H1 (cell line): Measurements from ENCODE around the gene COL9A2.

ENCODE experiments used
- CHD2 ChIP-seq: IDR thresholded peaks from 2 replicates; pipeline ENCODE4 v1.6.1; 2012; ENCODE audit warnings: low read length, improper control_type of control experiment
- EP300 ChIP-seq, 2 experiments: IDR thresholded peaks; 1 replicate in 1 of 2; 2 replicates in 1 of 2; pipeline ENCODE4 v1.6.1; 2011 to 2012; ENCODE audit warnings: low read depth in 2 of 2, low read length in 2 of 2, mild to moderate bottlenecking in 2 of 2, borderline replicate concordance in 1 of 2, inconsistent platforms in 1 of 2, moderate library complexity in 1 of 2
- EZH2 ChIP-seq: fragments of 200-600 bp; sonication (generic); IDR thresholded peaks from 2 replicates; pipeline ENCODE4 v1.7.1; 2012; ENCODE audit warnings: low read depth, mild to moderate bottlenecking, moderate library complexity, low read length, inconsistent platforms; ENCODE audit not compliant: severe bottlenecking
- HDAC6 ChIP-seq: IDR thresholded peaks from one replicate; pipeline ENCODE4 v1.7.1; 2012; ENCODE audit warnings: low read depth, mild to moderate bottlenecking, inconsistent platforms, low read length, moderate library complexity
- JUND ChIP-seq: IDR thresholded peaks from 2 replicates; pipeline ENCODE4 v1.6.1; 2011; ENCODE audit warnings: mild to moderate bottlenecking, improper control_type of control experiment, low read length
- NANOG ChIP-seq: IDR thresholded peaks from 2 replicates; pipeline ENCODE4 v1.6.1; 2011; ENCODE audit warnings: low read length, low read depth, mild to moderate bottlenecking, inconsistent platforms; ENCODE audit not compliant: insufficient read depth, poor library complexity, severe bottlenecking
- POLR2A ChIP-seq, 2 experiments: IDR thresholded peaks; 1 replicate in 1 of 2; 2 replicates in 1 of 2; pipeline ENCODE4 v1.6.1; 2011; ENCODE audit warnings: low read depth in 2 of 2, low read length in 2 of 2, mild to moderate bottlenecking in 2 of 2; ENCODE audit errors: control extremely low read depth in 1 of 2
- TBP ChIP-seq: IDR thresholded peaks from 2 replicates; pipeline ENCODE4 v1.6.1; 2011; ENCODE audit warnings: low read depth, low read length, improper control_type of control experiment
- TF ChIP-seq, protein P1 (sequence below), 3 experiments: IDR thresholded peaks; 1 replicate in 2 of 3; 2 replicates in 1 of 3; pipeline versions ENCODE4 v1.5.1 to v1.6.1; 2011; ENCODE audit warnings: low read length in 3 of 3, mild to moderate bottlenecking in 3 of 3, inconsistent platforms in 2 of 3, low read depth in 1 of 3, moderate library complexity in 1 of 3; ENCODE audit not compliant: insufficient read depth in 1 of 3; ENCODE audit errors: control extremely low read depth in 1 of 3
- TF ChIP-seq, protein P2 (sequence below): IDR thresholded peaks from 2 replicates; pipeline ENCODE4 v1.6.1; 2012; ENCODE audit warnings: low read length, inconsistent platforms

DNA sequence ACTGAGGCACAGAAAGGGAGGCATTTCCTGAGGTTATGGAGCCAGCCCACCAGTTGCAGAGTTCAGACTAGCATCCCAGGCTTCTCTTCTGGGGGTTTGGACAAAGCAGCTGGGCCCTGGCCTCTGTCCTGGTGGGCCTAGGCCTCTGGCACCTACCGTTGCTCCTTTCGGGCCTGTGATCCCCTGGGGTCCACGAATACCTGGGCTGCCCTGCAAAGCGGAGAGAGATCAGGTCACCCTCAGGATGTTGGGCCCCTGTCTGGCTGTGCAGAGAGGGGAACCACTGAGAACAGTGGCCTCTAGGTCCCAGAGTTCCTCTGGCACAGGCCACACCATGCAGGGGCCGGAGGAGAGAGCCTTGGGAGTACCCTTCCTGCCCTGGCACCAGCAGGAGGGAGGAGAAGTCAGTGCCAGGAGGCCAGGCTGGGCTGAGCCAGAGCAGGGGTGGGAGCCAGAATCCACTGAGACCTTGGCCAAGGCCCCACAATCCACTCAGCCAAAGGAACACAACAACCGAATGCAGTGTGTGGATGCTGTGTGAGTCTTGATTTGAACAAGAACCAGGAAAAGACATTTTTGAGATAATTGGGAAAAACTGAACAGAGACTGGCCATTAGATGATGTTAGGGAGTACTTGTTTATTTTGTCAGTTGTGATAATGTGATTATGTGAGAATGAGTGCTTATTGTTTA is 8.9 kb downstream of the COL9A2 start:
- TF ChIP-seq TBP (no peak), JUND (no peak), HDAC6 (no peak), EZH2 (no peak), POLR2A (IDR thresholded peaks at IDR 0.05; ENCODE audit: control extremely low read depth in 1 of 2, low read depth in 2 of 2, low read length in 2 of 2) (no peak), EP300 (IDR thresholded peaks at IDR 0.05; ENCODE audit: borderline replicate concordance in 1 of 2, low read depth in 2 of 2, low read length in 2 of 2) (no peak), NANOG (no peak), CHD2 (no peak)
- TF ChIP-seq, protein P1, sequence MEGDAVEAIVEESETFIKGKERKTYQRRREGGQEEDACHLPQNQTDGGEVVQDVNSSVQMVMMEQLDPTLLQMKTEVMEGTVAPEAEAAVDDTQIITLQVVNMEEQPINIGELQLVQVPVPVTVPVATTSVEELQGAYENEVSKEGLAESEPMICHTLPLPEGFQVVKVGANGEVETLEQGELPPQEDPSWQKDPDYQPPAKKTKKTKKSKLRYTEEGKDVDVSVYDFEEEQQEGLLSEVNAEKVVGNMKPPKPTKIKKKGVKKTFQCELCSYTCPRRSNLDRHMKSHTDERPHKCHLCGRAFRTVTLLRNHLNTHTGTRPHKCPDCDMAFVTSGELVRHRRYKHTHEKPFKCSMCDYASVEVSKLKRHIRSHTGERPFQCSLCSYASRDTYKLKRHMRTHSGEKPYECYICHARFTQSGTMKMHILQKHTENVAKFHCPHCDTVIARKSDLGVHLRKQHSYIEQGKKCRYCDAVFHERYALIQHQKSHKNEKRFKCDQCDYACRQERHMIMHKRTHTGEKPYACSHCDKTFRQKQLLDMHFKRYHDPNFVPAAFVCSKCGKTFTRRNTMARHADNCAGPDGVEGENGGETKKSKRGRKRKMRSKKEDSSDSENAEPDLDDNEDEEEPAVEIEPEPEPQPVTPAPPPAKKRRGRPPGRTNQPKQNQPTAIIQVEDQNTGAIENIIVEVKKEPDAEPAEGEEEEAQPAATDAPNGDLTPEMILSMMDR (IDR thresholded peaks at IDR 0.05; ENCODE audit: control extremely low read depth in 1 of 3, insufficient read depth in 1 of 3, low read depth in 1 of 3, low read length in 3 of 3): no peak
- TF ChIP-seq, protein P2, sequence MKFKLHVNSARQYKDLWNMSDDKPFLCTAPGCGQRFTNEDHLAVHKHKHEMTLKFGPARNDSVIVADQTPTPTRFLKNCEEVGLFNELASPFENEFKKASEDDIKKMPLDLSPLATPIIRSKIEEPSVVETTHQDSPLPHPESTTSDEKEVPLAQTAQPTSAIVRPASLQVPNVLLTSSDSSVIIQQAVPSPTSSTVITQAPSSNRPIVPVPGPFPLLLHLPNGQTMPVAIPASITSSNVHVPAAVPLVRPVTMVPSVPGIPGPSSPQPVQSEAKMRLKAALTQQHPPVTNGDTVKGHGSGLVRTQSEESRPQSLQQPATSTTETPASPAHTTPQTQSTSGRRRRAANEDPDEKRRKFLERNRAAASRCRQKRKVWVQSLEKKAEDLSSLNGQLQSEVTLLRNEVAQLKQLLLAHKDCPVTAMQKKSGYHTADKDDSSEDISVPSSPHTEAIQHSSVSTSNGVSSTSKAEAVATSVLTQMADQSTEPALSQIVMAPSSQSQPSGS: no peak
